ES-I3 (cell line): Measurements from ENCODE around the gene MACROD2.

Experiments used
- H3K36me3 ChIP-seq: 2 replicates; pipeline ENCODE4 v1.6.1; 2013; ENCODE audit warnings: mild to moderate bottlenecking, low read length, control low read depth, moderate library complexity; ENCODE audit not compliant: insufficient read depth
- H3K4me1 ChIP-seq: 2 replicates; pipeline ENCODE4 v1.6.1; 2013; ENCODE audit warnings: mild to moderate bottlenecking, control low read depth, low read length; ENCODE audit not compliant: insufficient read depth
- H3K9ac ChIP-seq: 2 replicates; pipeline ENCODE4 v1.6.1; 2013; ENCODE audit warnings: low read depth, mild to moderate bottlenecking, low read length, moderate library complexity
- H3K9me3 ChIP-seq: 2 replicates; pipeline ENCODE4 v1.6.1; 2013; ENCODE audit warnings: mild to moderate bottlenecking, low read length, moderate library complexity; ENCODE audit not compliant: control insufficient read depth, insufficient read depth

Gene MACROD2

DNA sequence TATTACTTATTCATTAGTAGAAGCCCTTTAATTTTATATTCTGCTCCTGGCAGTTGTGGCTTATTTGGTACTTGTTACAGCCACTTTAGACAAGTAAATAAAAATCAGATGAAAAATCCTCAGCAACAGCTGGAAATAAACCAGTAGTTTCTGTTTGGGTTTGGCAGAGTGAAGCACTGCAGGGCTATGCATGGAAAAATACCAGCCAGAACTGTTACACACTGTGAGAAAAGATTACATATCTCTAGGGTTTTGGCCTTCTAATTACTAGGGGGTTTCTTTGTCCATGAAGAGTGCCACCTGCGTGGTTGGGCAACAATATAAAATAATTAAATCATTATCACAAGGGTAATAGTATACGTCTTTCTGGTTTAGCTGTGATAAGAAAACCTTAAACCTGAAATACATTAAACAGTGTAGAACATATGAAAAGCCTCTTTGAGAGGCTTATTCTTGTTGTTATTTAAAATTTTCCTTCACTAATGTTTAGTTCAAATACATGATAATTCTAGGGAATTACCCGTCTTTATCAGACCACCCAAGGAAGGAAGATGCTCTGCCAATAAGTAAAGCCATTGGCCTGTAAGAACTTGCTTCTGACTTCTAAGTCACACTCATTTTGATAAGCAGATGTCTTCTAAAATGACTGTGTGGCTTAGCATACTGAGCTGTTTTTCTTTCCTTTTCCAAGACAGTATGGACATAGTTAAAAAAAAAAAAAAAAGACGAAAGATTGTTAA is 662.1 kb downstream of the MACROD2 start:
- Histone ChIP-seq H3K9ac (no peak overlapping the region), H3K4me1 (peaks cover 12% of the 10 kb centered on the region; the same call in 1 of the 2 replicates), H3K9me3 (no peaks in the 10 kb centered on the region), H3K36me3 (no peaks in the 10 kb centered on the region)

- Histone ChIP-seq H3K4me1 (no peaks in the 10 kb centered on the region), H3K9ac (no peak overlapping the region), H3K36me3 (no peaks in the 10 kb centered on the region), H3K9me3 (no peaks in the 10 kb centered on the region)
Measured at GRCh38 chr20:14664101-14664500, 668.8 kb downstream of the MACROD2 start.

DNA sequence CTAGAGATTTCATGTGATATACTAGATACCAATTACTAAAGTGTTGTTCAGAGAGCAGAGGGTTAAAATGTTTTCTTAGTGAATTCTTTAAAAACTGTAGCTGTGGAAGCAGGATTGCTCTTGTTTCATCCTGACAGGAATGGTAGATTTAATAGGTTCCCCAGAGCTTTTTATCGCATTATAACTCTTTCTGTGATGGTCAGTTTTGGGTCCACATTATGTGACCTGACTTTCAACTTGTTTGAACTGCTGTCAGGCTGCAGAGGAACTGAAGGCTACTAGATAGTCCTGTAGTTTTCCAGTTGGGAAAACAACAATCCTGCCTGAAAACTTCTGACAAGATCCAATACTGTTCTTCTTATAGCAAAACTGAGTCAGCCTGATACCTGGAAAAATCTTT is 671.4 kb downstream of the MACROD2 start:
- Histone ChIP-seq H3K36me3 (no peaks in the 10 kb centered on the region), H3K4me1 (no peaks in the 10 kb centered on the region), H3K9ac (no peak overlapping the region), H3K9me3 (no peaks in the 10 kb centered on the region)

DNA sequence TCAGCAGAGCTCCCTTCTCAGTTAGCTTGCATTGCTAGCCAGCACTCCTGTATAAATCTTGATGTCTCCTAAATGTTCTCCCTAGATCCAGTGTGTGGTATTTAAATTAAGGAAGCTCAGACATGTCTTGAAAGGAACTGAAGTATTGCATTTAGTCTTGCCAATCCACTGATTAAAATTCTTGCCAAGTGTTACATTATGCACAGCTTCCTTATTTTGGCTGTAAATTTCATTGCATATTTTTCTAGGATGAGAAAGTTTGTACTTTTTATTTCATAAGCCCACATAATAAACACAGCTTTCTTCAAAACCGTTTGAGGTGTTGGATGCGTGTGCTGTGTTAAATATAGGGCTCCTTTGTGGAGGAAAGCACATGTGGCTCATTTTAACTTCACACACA is 671.9 kb downstream of the MACROD2 start:
- no peaks in the 10 kb centered on the region for H3K36me3 ChIP-seq
- H3K9ac ChIP-seq, result no peak overlapping the region
- H3K9me3 ChIP-seq, result no peaks in the 10 kb centered on the region
- H3K4me1 ChIP-seq, result no peaks in the 10 kb centered on the region

- H3K4me1 ChIP-seq, result no peaks in the 10 kb centered on the region
- H3K9me3 ChIP-seq, result no peaks in the 10 kb centered on the region
- no peak overlapping the region for H3K9ac ChIP-seq
- H3K36me3 ChIP-seq, result no peaks in the 10 kb centered on the region
Measured at GRCh38 chr20:14672066-14672465, 676.8 kb downstream of the MACROD2 start.

- Histone ChIP-seq H3K4me1 (no peaks in the 10 kb centered on the region), H3K9ac (no peak overlapping the region)
Measured at GRCh38 chr20:14673164-14673563, 677.8 kb downstream of the MACROD2 start.

GRCh38 chr20:14677455-14677854 is 682.1 kb downstream of the MACROD2 start:
- no peaks in the 10 kb centered on the region for H3K36me3 ChIP-seq
- H3K9ac ChIP-seq, result no peak overlapping the region
- H3K9me3 ChIP-seq, result no peaks in the 10 kb centered on the region
- no peaks in the 10 kb centered on the region for H3K4me1 ChIP-seq

More at GRCh38 chr20:14673164-14673563, 677.8 kb downstream of the MACROD2 start:
- Histone ChIP-seq H3K9me3 (no peaks in the 10 kb centered on the region), H3K36me3 (no peaks in the 10 kb centered on the region)

DNA sequence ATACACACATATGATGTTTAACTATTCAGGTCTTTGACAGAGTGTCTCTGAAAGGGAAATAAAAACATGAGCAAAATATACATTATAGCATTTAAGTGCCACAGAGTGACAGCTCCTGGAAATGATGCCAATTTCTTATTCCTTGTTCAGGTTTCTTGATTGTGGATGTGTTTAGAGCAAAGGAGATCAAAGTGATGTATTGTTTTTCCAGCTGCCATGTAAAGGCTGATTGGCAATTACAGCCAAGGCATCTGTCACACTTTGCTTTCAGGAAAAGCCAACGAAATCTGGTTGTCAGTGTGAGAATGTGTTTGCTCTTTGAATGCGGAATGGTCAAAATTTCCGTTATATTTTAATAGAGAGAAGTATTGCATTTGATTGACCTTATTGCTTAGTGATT is 689.9 kb downstream of the MACROD2 start:
- Histone ChIP-seq H3K9me3 (no peaks in the 10 kb centered on the region), H3K9ac (no peak overlapping the region), H3K4me1 (no peaks in the 10 kb centered on the region), H3K36me3 (no peaks in the 10 kb centered on the region)

- Histone ChIP-seq H3K9ac (no peak overlapping the region), H3K4me1 (no peaks in the 10 kb centered on the region), H3K9me3 (no peaks in the 10 kb centered on the region), H3K36me3 (no peaks in the 10 kb centered on the region)
Measured at GRCh38 chr20:14687313-14687712, 692.0 kb downstream of the MACROD2 start.

GRCh38 chr20:14688005-14688404 is 692.7 kb downstream of the MACROD2 start:
- no peak overlapping the region for H3K9ac ChIP-seq
- H3K9me3 ChIP-seq, result no peaks in the 10 kb centered on the region
- no peaks in the 10 kb centered on the region for H3K36me3 ChIP-seq
- H3K4me1 ChIP-seq, result no peaks in the 10 kb centered on the region

DNA sequence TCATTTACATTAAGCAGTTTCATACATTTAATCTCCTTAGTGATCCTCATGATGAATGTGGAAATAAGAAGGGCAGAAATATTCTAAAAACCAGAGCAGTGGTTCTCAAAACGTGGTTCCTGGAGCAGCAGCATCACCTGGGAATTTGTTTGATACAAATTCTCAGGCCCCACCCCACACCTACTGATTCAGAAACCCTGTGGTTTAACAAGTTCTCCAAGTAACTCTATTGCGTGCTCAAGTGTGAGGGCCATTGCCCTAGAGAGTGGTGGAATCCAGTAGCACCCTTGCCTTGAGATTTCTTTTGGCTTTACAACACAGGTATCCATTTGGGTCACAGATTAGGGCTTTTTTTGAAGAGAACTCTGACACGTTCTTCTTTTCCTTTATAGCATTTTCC is 696.7 kb downstream of the MACROD2 start:
- Histone ChIP-seq H3K4me1 (no peaks in the 10 kb centered on the region), H3K9ac (no peak overlapping the region), H3K36me3 (no peaks in the 10 kb centered on the region), H3K9me3 (no peaks in the 10 kb centered on the region)

GRCh38 chr20:14696478-14696877 is 701.2 kb downstream of the MACROD2 start:
- no peaks in the 10 kb centered on the region for H3K9me3 ChIP-seq
- no peaks in the 10 kb centered on the region for H3K4me1 ChIP-seq
- H3K36me3 ChIP-seq, result no peaks in the 10 kb centered on the region
- H3K9ac ChIP-seq, result no peak overlapping the region

GRCh38 chr20:14696937-14697336 is 701.6 kb downstream of the MACROD2 start:
- Histone ChIP-seq H3K4me1 (no peaks in the 10 kb centered on the region), H3K9me3 (no peaks in the 10 kb centered on the region), H3K9ac (no peak overlapping the region), H3K36me3 (no peaks in the 10 kb centered on the region)

- H3K9ac ChIP-seq, result no peak overlapping the region
- no peaks in the 10 kb centered on the region for H3K4me1 ChIP-seq
- H3K9me3 ChIP-seq, result no peaks in the 10 kb centered on the region
- H3K36me3 ChIP-seq, result no peaks in the 10 kb centered on the region
Measured at GRCh38 chr20:14698125-14698524, 702.8 kb downstream of the MACROD2 start.

GRCh38 chr20:14698605-14699373 is 703.5 kb downstream of the MACROD2 start:
- no peaks in the 10 kb centered on the region for H3K4me1 ChIP-seq
- no peak overlapping the region for H3K9ac ChIP-seq
- H3K9me3 ChIP-seq, result no peaks in the 10 kb centered on the region
- H3K36me3 ChIP-seq, result no peaks in the 10 kb centered on the region
